HepG2 (cell line): ENCODE measurements around the gene SLC1A5. TPM values are rescaled to one million over a fixed set of nuclear protein-coding genes. Genes with fewer than 3 reads are reported as not detected.

Experiments used
- AGO1 ChIP-seq: fragments of 200-400 bp; formaldehyde crosslinking; IDR thresholded peaks from 2 replicates; pipeline ENCODE4 v1.6.1; 2017; ENCODE audit warnings: mild to moderate bottlenecking, low read depth, low read length, moderate library complexity; ENCODE audit not compliant: poor library complexity, severe bottlenecking
- JUN ChIP-seq: sonication (generic); formaldehyde crosslinking; IDR thresholded peaks from 2 replicates; pipeline ENCODE4 v1.4.0; 2020; ENCODE audit warnings: mild to moderate bottlenecking, missing genetic modification reagents
- MAZ ChIP-seq, 2 experiments: sonication (generic) in 1 of 2; formaldehyde crosslinking in 1 of 2; IDR thresholded peaks; 2 replicates each; pipeline versions ENCODE4 v1.5.0 to v1.6.1; 2012 to 2020; ENCODE audit warnings: low read depth in 2 of 2, mild to moderate bottlenecking in 2 of 2, borderline replicate concordance in 1 of 2, improper control_type of control experiment in 1 of 2, low read length in 1 of 2, missing genetic modification reagents in 1 of 2, moderate library complexity in 1 of 2
- NFE2L1 ChIP-seq: sonication (generic); formaldehyde crosslinking; IDR thresholded peaks from 2 replicates; pipeline ENCODE4 v1.4.0; 2020; ENCODE audit warnings: missing genetic modification reagents, mild to moderate bottlenecking, borderline replicate concordance
- REL ChIP-seq: sonication (generic); formaldehyde crosslinking; conservative IDR thresholded peaks from 2 replicates; pipeline ENCODE4 v1.8.0; 2022; ENCODE audit warnings: mild to moderate bottlenecking, missing genetic modification reagents, moderate library complexity
- TBL1XR1 ChIP-seq: fragments of 150-350 bp; IDR thresholded peaks from 2 replicates; pipeline ENCODE4 v1.6.1; 2014; ENCODE audit warnings: borderline replicate concordance, low read length; ENCODE audit not compliant: partially characterized antibody
- U2AF1 ChIP-seq: fragments of 200-400 bp; formaldehyde crosslinking; optimal IDR thresholded peaks from 2 replicates; pipeline ENCODE3; 2017; ENCODE audit warnings: mild to moderate bottlenecking, low read depth, low read length
- XRCC5 ChIP-seq: fragments of 200-400 bp; formaldehyde crosslinking; optimal IDR thresholded peaks from 2 replicates; pipeline ENCODE3; 2017; ENCODE audit warnings: mild to moderate bottlenecking, low read length
- ZC3H13 ChIP-seq: sonication (generic); formaldehyde crosslinking; IDR thresholded peaks from 2 replicates; pipeline ENCODE4 v1.8.1; 2023; ENCODE audit warnings: mild to moderate bottlenecking, missing genetic modification reagents, moderate library complexity
- ZNF30 ChIP-seq: sonication (generic); formaldehyde crosslinking; IDR thresholded peaks from 2 replicates; pipeline ENCODE4 v1.5.0; 2020; ENCODE audit warnings: mild to moderate bottlenecking, missing genetic modification reagents
- ZNF318 ChIP-seq: sonication (generic); formaldehyde crosslinking; IDR thresholded peaks from 2 replicates; pipeline ENCODE4 v1.4.0; 2020; ENCODE audit warnings: mild to moderate bottlenecking, missing genetic modification reagents
- ZNF501 ChIP-seq: sonication (generic); formaldehyde crosslinking; IDR thresholded peaks from 2 replicates; pipeline ENCODE4 v1.5.1; 2020; ENCODE audit warnings: mild to moderate bottlenecking, moderate library complexity, missing genetic modification reagents
- ZNF691 ChIP-seq: sonication (generic); formaldehyde crosslinking; IDR thresholded peaks from 2 replicates; pipeline ENCODE4 v1.4.0; 2020; ENCODE audit warnings: missing genetic modification reagents, low read depth, mild to moderate bottlenecking, borderline replicate concordance
- ZNF724P ChIP-seq: sonication (generic); formaldehyde crosslinking; IDR thresholded peaks from 2 replicates; pipeline ENCODE4 v1.8.0; 2022; ENCODE audit warnings: missing genetic modification reagents, borderline replicate concordance
- ZNF83 ChIP-seq: sonication (generic); formaldehyde crosslinking; IDR thresholded peaks from 2 replicates; pipeline ENCODE4 v1.4.0; 2020; ENCODE audit warnings: missing genetic modification reagents, mild to moderate bottlenecking, borderline replicate concordance
- polyA plus RNA-seq, 8 experiments: library from polyadenylated mRNA; depleted of rRNA in 3 of 8; stranded (reverse) in 7 of 8; unstranded in 1 of 8; fragments of >200 nt; fragmentation: Illumina TruSeq in 4 of 8; extraction: Trizol in 4 of 8; gene quantifications; 2 replicates each; pipeline versions ENCODE4 v1.2.1 to v1.2.3, GENCODE V29; 2011 to 2016; ENCODE audit warnings: low read depth in 4 of 8, missing spikeins in 1 of 8, mixed read lengths in 1 of 8; ENCODE audit not compliant: insufficient read depth in 1 of 8
- total RNA-seq, 5 experiments: library from RNA; depleted of rRNA; stranded (reverse); fragments of >200 nt; fragmentation: Illumina TruSeq; extraction: Trizol; gene quantifications; 2 replicates each; pipeline ENCODE4 v1.2.3, GENCODE V29; 2016; ENCODE audit warnings: low read depth in 1 of 5

Gene SLC1A5
- total and polyA plus RNA-seq, 2 of the 13 experiments (the other 11 are each of a cell fraction or from before 2014, with no cell fraction given): 120 to 159 TPM

GRCh38 chr19:46785054-46785979 is 3.1 kb downstream of the SLC1A5 start (continued):
- TF ChIP-seq ZNF318 (no peak), ZC3H13 (CRISPR knock-in tag) (peak; percentile 20; the same call in 1 of the 2 replicates), NFE2L1 (CRISPR knock-in tag) (no peak), TBL1XR1 (no peak), ZNF724P (0 out of 2 replicates have a peak, but pooled peaks have one; percentile 49), ZNF501 (CRISPR knock-in tag) (peak; percentile 40; the same call in 1 of the 2 replicates), ZNF83 (no peak), MAZ (IDR thresholded peaks at IDR 0.05; ENCODE audit: borderline replicate concordance, low read depth, low read length) (no peak), MAZ (CRISPR knock-in tag; IDR thresholded peaks at IDR 0.05; ENCODE audit: low read depth) (peak; percentile 69; the same call in 1 of the 2 replicates), AGO1 (no peak), U2AF1 (no peak), REL (no peak), ZNF691 (CRISPR knock-in tag) (0 out of 2 replicates have a peak, but pooled peaks have one; percentile 65), JUN (no peak), XRCC5 (no peak), ZNF30 (no peak)
